ENCODE data around the gene EMC8.
"Not testable (repeated sequence)": the region's sequence is repeated elsewhere in the genome, so short reads cannot be mapped to it uniquely, and the experiment has no call there.

The EMC8 gene

DNA sequence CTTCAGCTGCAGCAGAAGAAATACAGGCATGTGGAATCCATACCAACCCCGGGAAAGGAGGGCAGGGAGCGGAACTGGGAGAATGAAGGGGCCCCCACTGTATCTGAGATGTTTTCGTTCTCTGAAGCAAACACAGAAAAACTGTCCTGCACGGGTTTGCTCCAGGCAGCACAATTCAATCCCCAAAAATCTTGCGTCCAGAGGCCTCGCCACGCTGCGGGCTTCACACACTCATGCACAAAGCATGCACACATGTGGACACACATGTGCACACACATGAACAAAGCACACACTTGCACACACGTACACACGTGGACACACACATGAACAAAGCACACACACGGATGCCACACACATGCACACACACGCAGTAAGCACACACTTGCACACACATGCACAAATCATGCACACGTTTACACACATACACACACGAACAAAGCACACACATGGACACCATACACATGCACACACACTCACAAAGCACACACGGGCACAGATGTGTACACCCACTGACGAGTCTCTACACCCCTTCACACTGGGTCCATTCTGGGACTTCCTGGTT lies 27.4 kb upstream of the EMC8 start:
- TF ChIP-seq ZNF274 (IDR thresholded peaks at IDR 0.05; ENCODE audit: low read depth, low read length) = no peak
- no peak overlapping the region for H3K4me3 ChIP-seq (ENCODE audit: low read length)

DNA sequence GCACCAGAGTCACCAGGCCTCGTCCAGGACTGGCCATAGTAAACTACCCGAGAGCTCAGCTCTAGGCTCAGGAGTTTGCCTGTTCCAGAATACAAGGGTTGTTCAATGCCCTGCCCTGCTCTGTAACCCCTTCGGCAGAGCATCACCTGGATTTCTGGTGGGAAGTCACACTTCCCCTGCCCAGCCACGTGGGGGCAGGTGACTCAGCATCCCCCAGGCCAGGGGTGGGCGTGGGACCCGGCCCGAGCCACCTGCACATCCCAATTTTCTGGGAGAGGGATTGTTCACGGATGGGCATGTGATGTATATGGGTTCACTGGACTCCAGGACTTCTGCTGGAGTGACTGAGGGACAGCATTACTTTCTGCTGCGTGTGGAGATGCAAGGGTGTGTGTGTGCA lies 26.0 kb upstream of the EMC8 start:
- no peak overlapping the region for H3K4me3 ChIP-seq (ENCODE audit: low read length)
- TF ChIP-seq ZNF274 (IDR thresholded peaks at IDR 0.05; ENCODE audit: low read depth, low read length) = no peak

DNA sequence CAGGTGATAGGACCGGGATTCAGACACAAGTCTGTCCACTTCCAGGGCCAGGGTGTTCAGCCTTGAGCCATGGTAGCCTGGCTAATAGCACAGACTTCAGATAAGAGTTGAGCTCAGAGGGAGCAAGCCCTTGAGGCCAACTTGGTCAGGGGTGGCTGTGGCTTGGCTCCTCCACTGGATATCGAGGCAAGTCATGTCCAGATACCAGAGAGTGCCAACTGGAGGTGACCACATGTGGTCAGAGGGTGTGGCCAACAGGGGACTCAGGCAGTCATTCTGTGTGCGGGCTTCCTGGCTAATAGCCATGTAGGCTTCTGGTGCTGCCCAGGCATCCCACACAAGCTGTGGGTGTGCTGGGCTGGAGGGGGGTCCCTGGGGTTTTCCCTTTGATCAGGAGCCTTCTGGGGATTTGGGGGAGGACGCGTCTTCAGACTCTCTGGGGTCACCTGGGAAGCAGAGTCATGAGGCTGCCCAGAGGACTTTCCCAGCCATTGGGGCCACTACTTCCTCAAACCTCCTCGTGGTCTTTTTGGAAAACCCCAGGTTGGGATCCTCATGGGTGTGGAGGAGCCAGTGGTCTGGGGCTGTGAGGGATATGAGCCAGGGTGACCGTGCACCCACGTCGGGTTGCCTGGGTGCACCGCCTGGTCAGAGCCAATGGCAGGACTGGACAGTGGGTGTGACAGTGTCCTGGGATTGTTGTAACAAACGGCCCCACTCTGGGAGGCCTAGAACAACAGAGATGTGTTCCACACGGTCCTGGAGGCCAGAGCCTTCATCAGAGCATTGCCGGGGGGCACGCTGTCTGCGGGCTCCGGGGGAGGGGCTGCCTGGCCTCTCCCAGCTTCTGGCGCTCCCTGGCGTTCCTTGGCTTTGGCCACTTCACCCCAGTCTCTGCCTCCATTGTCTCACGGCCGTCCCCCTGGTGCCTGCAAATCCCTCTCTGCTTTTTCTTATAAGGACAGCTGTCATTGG lies 25.1 kb upstream of the EMC8 start:
- TF ChIP-seq ZNF274 (IDR thresholded peaks at IDR 0.05; ENCODE audit: low read depth, low read length) = no peak
- H3K4me3 ChIP-seq (ENCODE audit: low read length) = no peak overlapping the region

DNA sequence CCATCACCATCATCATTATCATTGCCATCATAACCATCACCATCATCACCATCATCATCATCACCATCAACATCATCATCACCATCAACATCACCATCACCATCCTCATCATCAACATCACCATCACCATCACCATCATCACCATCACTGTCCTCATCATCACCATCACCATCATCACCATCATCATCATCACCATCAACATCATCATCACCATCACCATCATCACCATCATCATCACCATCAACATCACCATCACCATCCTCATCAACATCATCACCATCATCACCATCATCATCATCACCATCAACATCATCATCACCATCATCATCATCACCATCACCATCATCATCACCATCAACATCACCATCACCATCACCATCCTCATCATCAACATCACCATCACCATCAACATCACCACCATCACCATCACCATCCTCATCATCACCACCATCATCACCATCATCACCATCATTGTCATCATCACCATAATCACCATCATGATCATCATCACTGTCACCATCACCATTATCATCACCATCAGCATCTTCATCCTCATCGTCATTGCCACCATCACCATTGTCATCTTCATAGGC lies 24.1 kb upstream of the EMC8 start:
- no peak for TF ChIP-seq ZNF274 (IDR thresholded peaks at IDR 0.05; ENCODE audit: low read depth, low read length)
- no peak overlapping the region for H3K4me3 ChIP-seq (ENCODE audit: low read length)

DNA sequence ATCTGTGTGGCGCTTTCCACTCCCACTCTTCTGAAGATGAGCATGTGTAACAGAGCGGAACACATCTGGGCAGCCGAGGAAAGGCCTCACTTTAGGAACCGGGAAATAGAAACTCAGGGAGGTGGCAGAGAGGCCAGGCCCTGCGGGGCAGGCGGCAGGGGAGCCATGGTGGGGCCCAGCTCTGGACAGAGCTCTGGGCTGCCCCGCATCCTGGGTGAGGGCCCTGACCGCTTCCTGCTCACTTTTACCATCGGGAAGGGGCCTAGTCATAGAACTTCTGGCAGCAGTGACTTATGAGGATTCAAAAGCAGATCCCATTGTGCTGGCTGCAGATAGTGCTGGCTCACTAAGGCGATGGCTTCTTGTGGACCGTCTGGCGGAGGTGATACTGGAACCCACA lies 22.8 kb upstream of the EMC8 start:
- TF ChIP-seq ZNF274 (IDR thresholded peaks at IDR 0.05; ENCODE audit: low read depth, low read length) = no peak
- H3K4me3 ChIP-seq (ENCODE audit: low read length) = no peak overlapping the region

DNA sequence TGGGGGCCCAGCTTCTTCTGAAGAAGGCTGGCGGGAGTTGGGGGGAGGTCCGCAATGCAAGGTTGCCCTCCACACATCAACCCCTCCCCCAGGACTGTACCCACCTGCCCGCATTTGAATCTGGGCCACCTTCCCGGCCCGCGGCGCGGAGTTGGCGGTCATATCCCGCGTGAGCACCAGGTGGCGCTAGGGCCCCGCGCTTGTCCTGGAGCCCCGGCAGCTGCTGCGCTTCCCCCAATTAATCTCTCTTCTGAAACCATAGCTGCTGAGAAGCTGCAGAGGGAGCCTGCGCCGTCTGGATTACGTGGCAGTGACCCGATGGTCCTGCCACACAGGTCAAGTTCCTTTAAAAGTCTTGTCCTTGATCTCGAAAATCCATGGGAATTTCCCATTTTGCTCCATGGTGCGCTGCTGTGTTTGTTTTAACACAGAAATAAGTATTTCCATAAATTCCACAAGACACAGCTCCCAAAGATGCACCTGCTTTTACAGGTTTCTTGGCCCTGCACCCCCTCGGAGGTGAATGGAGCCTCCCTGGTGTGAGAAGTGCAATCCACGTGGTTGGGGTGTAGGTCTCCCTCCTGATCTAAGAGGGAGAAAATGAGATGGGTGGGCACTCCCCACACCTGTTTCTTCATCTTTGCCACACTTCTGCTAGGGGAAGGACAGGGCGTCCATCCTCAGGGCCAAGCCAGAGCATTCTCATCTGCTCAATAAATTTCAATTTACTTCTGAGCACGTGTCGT lies 22.2 kb upstream of the EMC8 start:
- H3K4me3 ChIP-seq (ENCODE audit: low read length) = no peak overlapping the region
- no peak for TF ChIP-seq ZNF274 (IDR thresholded peaks at IDR 0.05; ENCODE audit: low read depth, low read length)

DNA sequence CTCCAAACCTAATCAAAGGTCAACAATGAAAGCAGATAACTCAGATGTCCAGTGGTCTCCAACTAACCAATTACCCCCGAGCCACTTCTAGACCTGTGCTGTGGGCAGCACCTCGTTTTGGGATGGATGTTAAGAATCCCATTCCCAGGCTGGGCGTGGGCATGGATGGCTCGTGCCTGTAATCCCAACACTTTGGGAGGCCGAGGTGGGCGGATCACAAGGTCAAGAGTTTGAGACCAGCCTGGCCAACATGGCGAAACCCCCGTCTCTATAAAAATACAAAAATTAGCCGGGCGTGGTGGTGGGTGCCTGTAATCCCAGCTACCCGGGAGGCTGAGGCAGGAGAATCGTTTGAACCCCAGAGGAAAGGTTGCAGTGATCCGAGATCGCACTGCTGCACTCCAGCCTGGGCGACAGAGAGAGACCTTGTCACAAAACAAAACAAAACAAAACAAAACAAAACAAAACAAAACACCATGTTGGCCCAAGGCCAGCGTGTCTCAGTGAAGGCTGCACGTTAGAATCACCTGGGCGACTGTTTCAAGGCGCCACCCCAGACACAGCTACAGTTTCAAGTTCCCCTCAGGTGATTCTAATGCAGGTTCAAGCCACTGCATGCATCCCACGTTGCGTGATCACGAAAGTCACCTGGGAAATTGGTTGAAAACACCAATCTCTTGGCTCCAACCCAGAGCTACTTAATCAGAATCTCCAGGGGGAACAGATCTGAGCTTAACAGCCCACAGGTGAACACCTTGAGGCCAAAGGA lies 21.4 kb upstream of the EMC8 start:
- H3K4me3 ChIP-seq (ENCODE audit: low read length) = no peak overlapping the region
- no peak for TF ChIP-seq ZNF274 (IDR thresholded peaks at IDR 0.05; ENCODE audit: low read depth, low read length)

DNA sequence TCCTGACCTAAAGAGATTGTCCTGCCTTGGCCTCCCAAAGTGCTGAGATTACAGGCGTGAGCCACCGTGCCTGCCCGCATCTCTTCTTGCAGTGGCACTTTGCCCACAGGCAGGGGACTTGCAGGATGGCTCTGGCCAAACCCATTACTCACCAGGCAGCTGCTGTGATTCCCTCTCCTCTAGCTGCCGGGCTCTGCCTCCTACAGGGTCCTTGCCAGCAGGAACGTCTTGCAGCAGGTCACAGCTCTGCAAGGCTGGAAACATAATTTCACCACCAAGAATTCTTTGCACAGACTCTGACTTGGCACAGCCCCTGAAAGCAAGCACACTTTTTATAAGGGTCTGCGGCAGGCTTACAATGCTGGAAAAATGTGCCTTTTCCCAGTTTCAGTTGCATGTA lies 20.4 kb upstream of the EMC8 start:
- no peak overlapping the region for H3K4me3 ChIP-seq (ENCODE audit: low read length)
- no peak for TF ChIP-seq ZNF274 (IDR thresholded peaks at IDR 0.05; ENCODE audit: low read depth, low read length)

DNA sequence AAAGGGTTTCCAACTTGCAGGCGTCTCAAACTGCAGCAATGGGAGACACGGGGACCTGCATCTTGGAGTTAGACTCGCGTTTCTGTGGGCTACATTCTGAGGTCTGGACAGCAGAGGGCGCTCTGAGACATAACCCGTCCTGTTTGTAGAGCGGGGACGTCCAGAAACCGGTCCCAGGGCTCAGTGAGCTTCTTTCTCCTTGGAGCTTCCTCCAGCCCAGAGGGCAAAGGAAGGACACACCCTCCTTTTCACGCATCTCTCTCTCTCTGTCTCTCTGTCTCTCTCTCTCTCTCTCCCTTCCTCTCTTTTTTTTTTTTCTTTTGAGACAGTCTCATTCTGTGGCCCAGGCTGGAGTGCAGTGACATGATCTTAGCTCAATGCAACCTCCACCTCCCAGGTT lies 19.9 kb upstream of the EMC8 start:
- no peak for TF ChIP-seq ZNF274 (IDR thresholded peaks at IDR 0.05; ENCODE audit: low read depth, low read length)
- H3K4me3 ChIP-seq (ENCODE audit: low read length) = no peak overlapping the region

DNA sequence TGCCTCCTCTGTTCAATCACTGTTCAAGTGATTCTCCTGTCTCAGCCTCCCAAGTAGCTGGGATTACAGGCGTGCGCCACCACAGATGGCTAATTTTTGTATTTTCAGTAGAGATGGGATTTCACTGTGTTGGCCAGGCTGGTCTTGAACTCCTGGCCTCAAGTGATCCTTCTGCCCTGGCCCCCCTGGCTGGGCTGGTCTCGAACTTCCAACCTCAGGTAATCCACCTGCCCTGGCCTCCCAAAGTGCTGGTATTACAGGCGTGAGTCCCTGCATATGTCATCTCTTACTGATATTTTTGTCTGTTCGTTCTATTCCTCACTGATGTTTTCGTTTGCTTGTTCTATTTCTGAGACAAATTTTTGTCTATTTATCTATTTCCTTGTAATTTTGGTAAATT lies 17.9 kb upstream of the EMC8 start:
- not testable (repeated sequence) for H3K4me3 ChIP-seq (ENCODE audit: low read length)

DNA sequence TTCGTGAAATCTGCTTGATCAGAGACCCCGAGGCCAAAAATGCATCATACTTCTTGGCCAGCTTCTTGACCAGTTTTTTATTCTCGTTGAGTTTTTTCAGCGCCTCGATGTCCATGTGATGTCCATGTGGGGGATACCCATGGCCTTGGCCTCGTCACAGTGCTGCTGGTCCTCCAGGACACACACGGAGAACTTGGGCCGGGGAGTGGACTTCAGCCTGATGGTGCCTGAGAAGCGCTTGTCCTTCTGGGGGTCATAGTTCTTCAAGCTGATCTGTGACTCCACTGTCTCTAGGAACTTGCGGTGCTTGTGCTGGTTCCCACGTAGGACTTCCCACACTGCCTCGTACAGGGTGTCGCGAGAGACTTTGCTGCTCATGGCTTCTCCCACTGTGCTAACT lies 16.8 kb upstream of the EMC8 start:
- no peak overlapping the region for H3K4me3 ChIP-seq (ENCODE audit: low read length)
- TF ChIP-seq ZNF274 (IDR thresholded peaks at IDR 0.05; ENCODE audit: low read depth, low read length) = no peak

DNA sequence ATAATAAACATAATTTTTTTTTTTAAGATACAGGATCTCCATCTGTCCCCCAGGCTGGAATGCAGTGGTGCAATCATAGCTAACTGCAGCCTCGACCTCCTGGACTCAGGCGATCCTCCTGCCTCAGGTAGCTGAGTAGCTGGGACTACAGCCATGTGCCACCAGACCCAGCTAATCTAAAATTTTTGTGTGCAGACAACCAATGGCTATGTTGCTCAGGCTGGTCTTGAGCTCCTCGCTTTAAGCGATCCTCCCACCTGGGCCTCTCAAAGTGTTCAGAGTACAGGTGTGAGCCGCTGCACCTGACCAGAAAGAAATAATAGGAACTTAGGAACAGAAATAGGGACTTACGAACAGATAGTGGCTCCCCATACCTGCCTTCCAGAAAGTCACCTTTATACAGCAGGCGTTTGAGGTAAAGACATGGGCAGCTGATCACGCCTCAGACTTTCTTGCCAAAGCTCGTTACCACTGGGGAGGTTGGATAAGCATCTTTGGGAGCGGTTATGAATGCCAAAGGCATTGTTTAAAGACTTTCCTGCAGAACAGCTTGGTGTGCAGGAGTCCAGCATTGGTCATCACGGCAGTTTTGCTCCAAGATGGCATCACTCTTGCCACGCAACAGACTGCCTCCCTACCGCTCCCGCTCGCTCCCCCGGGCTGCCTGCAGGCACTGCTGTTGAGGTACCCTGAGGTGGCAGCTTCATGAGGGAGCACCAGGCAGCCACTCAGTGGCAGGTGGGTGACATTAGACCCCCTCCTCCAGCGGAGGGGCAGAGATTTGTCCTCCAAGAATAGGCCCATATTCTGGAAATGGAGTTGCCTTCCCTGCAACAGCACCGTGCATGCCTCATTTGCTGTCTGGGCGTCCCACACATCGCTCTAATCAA lies 13.7 kb upstream of the EMC8 start:
- no peak overlapping the region for H3K4me3 ChIP-seq (ENCODE audit: low read length)
- TF ChIP-seq ZNF274 (IDR thresholded peaks at IDR 0.05; ENCODE audit: low read depth, low read length) = no peak
